ENCODE measurements around the gene ZMYND19.

DNA sequence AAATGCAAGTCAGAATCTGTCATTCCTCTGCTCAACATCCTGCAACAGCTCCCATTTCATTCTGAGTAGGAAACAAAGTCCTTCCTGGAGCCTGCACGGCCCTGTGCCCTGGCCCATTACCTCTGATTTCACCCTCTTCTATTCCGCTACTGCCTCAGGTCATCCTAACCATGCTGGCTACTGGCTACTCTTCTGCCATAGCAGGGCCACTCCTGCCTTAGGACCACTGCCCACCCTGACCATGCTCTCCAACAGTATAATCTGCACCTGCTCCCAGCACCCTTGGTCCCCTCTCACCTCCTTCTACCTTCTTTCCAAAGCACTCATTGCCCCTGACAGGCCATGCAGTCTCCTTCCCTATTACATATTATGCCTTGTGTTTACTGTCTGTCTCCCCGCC is 19.7 kb downstream of the ZMYND19 start:
- TF ChIP-seq, protein P1, sequence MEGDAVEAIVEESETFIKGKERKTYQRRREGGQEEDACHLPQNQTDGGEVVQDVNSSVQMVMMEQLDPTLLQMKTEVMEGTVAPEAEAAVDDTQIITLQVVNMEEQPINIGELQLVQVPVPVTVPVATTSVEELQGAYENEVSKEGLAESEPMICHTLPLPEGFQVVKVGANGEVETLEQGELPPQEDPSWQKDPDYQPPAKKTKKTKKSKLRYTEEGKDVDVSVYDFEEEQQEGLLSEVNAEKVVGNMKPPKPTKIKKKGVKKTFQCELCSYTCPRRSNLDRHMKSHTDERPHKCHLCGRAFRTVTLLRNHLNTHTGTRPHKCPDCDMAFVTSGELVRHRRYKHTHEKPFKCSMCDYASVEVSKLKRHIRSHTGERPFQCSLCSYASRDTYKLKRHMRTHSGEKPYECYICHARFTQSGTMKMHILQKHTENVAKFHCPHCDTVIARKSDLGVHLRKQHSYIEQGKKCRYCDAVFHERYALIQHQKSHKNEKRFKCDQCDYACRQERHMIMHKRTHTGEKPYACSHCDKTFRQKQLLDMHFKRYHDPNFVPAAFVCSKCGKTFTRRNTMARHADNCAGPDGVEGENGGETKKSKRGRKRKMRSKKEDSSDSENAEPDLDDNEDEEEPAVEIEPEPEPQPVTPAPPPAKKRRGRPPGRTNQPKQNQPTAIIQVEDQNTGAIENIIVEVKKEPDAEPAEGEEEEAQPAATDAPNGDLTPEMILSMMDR (IDR thresholded peaks at IDR 0.05; ENCODE audit: insufficient read depth, low read length, poor library complexity, severe bottlenecking) = no peak
- TF ChIP-seq EZH2phosphoT487 (conservative IDR thresholded peaks at IDR 0.05; ENCODE audit: low read length) = no peak
